Occipital lobe (tissue), 3 donors: ENCODE measurements around the gene CNN1. TPM values are rescaled to one million over a fixed set of nuclear protein-coding genes. Genes with fewer than 3 reads are reported as not detected.
"Not testable (repeated sequence)": the region's sequence is repeated elsewhere in the genome, so short reads cannot be mapped to it uniquely, and the experiment has no call there.

Experiments
- DNase-seq: peaks from one replicate; lab custom pipeline; 2025; lab: John Stamatoyannopoulos, UW
- small RNA-seq: library from RNA; depleted of rRNA; stranded (forward); fragments of <200 nt; gene quantifications from one replicate; pipeline ENCODE3, GENCODE V24; 2014
- total RNA-seq: library from RNA; depleted of rRNA; stranded (reverse); fragments of >200 nt; gene quantifications from one replicate; pipeline ENCODE4 v1.2.3, GENCODE V29; 2014

Gene CNN1
- total RNA-seq, 1 donor from 2014 or later, result not detected

- DNase-seq, result not testable (repeated sequence)
Measured at GRCh38 chr19:11599704-11600103, 61.1 kb downstream of the CNN1 start.

Small RNA genes within 50 kb of the gene (small RNA-seq; reads per million reads assigned to genes)
- gene MIR7974, result not detected
- gene RN7SL833P, result 1.2 reads per million, percentile 76 among the genes with 10 or more reads in this experiment

Other genes starting within 250 kb of the CNN1 start
- gene TSPAN16, start 242.7 kb upstream of the CNN1 start, total RNA-seq, result not detected
- 24.0 TPM for gene RAB3D, start 199.2 kb upstream of the CNN1 start, total RNA-seq
- 28.7 TPM for gene TMEM205, start 192.6 kb upstream of the CNN1 start, total RNA-seq
- 2.3 TPM for gene CCDC159, start 192.3 kb upstream of the CNN1 start, total RNA-seq
- 28.2 TPM for gene PLPPR2, start 183.4 kb upstream of the CNN1 start, total RNA-seq
- gene SWSAP1, start 164.2 kb upstream of the CNN1 start, total RNA-seq, result 1.6 TPM
- gene EPOR, start 154.5 kb upstream of the CNN1 start, total RNA-seq, result 4.8 TPM
- gene RGL3, start 119.5 kb upstream of the CNN1 start, total RNA-seq, result not detected
- gene ODAD3, start 103.7 kb upstream of the CNN1 start, total RNA-seq, result 0.47 TPM
- 60.2 TPM for gene PRKCSH, start 103.2 kb upstream of the CNN1 start, total RNA-seq
- gene ELAVL3, start 57.8 kb upstream of the CNN1 start, total RNA-seq, result 105 TPM
- 8.3 TPM for gene ZNF653, start 33.0 kb upstream of the CNN1 start, total RNA-seq
- 25.3 TPM for gene ECSIT, start 9.7 kb upstream of the CNN1 start, total RNA-seq
- 14.2 TPM for gene ELOF1, start 20.4 kb downstream of the CNN1 start, total RNA-seq
- gene ACP5, start 38.8 kb downstream of the CNN1 start, total RNA-seq, result 0.78 TPM
- gene ZNF627, start 58.6 kb downstream of the CNN1 start, total RNA-seq, result 82.0 TPM
- gene ZNF823, start 200.1 kb downstream of the CNN1 start, total RNA-seq, result 18.6 TPM
- gene ZNF441, start 228.1 kb downstream of the CNN1 start, total RNA-seq, result 70.2 TPM